Keratinocyte (primary cell): ENCODE results near the gene CTNNBL1. TPM values are rescaled to one million over a fixed set of nuclear protein-coding genes. Genes with fewer than 3 reads are reported as not detected.

Experiments
- DNase-seq: peaks from one replicate; pipeline ENCODE4 v3.0.0-alpha.2; 2011; ENCODE audit warnings: low read depth, missing footprints, low spot score
- FAIRE-seq: peaks from 2 replicates; lab custom pipeline; 2011; peaks lifted over from hg19 to GRCh38; lab: Jason Lieb, UNC
- H2AFZ ChIP-seq: 2 replicates; pipeline ENCODE4 v1.6.0; 2012; ENCODE audit warnings: low read length, control low read depth, inconsistent platforms; ENCODE audit not compliant: control insufficient read depth
- H3K27ac ChIP-seq: 2 replicates; pipeline ENCODE4 v1.5.1; 2011; ENCODE audit warnings: low read length; ENCODE audit not compliant: control insufficient read depth, insufficient read depth
- H3K27me3 ChIP-seq: 3 replicates; pipeline ENCODE4 v1.6.0; 2011; ENCODE audit warnings: low read length; ENCODE audit not compliant: control insufficient read depth, insufficient read depth; ENCODE audit errors: extremely low read depth
- H3K36me3 ChIP-seq, 2 experiments: 2 replicates in 1 of 2; 3 replicates in 1 of 2; pipeline ENCODE4 v1.5.1; 2011; ENCODE audit warnings: low read length in 2 of 2, mild to moderate bottlenecking in 1 of 2; ENCODE audit not compliant: control insufficient read depth in 2 of 2, insufficient read depth in 2 of 2; ENCODE audit errors: extremely low read depth in 1 of 2
- H3K4me1 ChIP-seq: 3 replicates; pipeline ENCODE4 v1.5.1; 2011; ENCODE audit warnings: low read length; ENCODE audit not compliant: control insufficient read depth, insufficient read depth; ENCODE audit errors: extremely low read depth
- H3K4me2 ChIP-seq: 3 replicates; pipeline ENCODE4 v1.6.0; 2011; ENCODE audit warnings: low read depth, low read length; ENCODE audit not compliant: control insufficient read depth, insufficient read depth; ENCODE audit errors: extremely low read depth
- H3K4me3 ChIP-seq, 3 experiments: fragments of 200-600 bp in 1 of 3; sonication (generic) in 1 of 3; 2 replicates in 2 of 3; 3 replicates in 1 of 3; pipeline ENCODE4 v1.5.1; 2011 to 2016; ENCODE audit warnings: low read length in 3 of 3, mild to moderate bottlenecking in 3 of 3, control low read depth in 2 of 3, inconsistent platforms in 1 of 3, low read depth in 1 of 3, mixed read lengths in 1 of 3, mixed run types in 1 of 3, moderate library complexity in 1 of 3; ENCODE audit not compliant: control insufficient read depth in 2 of 3, insufficient read depth in 2 of 3; ENCODE audit errors: extremely low read depth in 1 of 3
- H3K79me2 ChIP-seq: 2 replicates; pipeline ENCODE4 v1.6.0; 2012; ENCODE audit warnings: low read length; ENCODE audit not compliant: control insufficient read depth, insufficient read depth
- H3K9ac ChIP-seq: 3 replicates; pipeline ENCODE4 v1.6.0; 2011; ENCODE audit warnings: low read length; ENCODE audit not compliant: control insufficient read depth, insufficient read depth; ENCODE audit errors: extremely low read depth
- H3K9me1 ChIP-seq: 3 replicates; pipeline ENCODE4 v1.6.0; 2011; ENCODE audit warnings: low read length; ENCODE audit not compliant: control insufficient read depth, insufficient read depth; ENCODE audit errors: extremely low read depth
- H3K9me3 ChIP-seq: 2 replicates; pipeline ENCODE4 v1.5.1; 2012; ENCODE audit warnings: low read depth, low read length; ENCODE audit not compliant: control insufficient read depth
- H4K20me1 ChIP-seq: 3 replicates; pipeline ENCODE4 v1.6.0; 2011; ENCODE audit warnings: low read length; ENCODE audit not compliant: control insufficient read depth, insufficient read depth; ENCODE audit errors: extremely low read depth
- EZH2 ChIP-seq: IDR thresholded peaks from one replicate; pipeline ENCODE4 v1.6.1; 2012; ENCODE audit warnings: inconsistent platforms, mild to moderate bottlenecking, low read length, moderate library complexity
- dilution Hi-C: fragments of 300-500 bp; cut with MboI; formaldehyde crosslinking; loops from one replicate; pipeline ENCODE4 v1.7.0; 2020; ENCODE audit warnings: low sequenced_read_pairs; ENCODE audit not compliant: extremely low pct_ligation_motif_present
- polyA plus RNA-seq, 5 experiments: library from polyadenylated mRNA; depleted of rRNA in 3 of 5; stranded (reverse) in 3 of 5; stranded (forward) in 1 of 5; unstranded in 1 of 5; fragments of >200 nt; gene quantifications; 1 replicate in 1 of 5; 2 replicates in 3 of 5; 3 replicates in 1 of 5; pipeline versions ENCODE4 v1.2.1 to v1.2.3, GENCODE V29; 2011 to 2012; ENCODE audit warnings: missing spikeins in 2 of 5, low read depth in 1 of 5, low replicate concordance in 1 of 5
- TF ChIP-seq, protein P1 (sequence below), 3 experiments: IDR thresholded peaks in 1 of 3; conservative IDR thresholded peaks in 1 of 3; optimal IDR thresholded peaks in 1 of 3; 2 replicates in 2 of 3; 3 replicates in 1 of 3; pipeline versions ENCODE3 to v1.5.1; 2011; ENCODE audit warnings: low read length in 3 of 3, mild to moderate bottlenecking in 3 of 3, moderate library complexity in 2 of 3, control low read depth in 1 of 3, inconsistent platforms in 1 of 3; ENCODE audit not compliant: insufficient read depth in 2 of 3; ENCODE audit errors: extremely low read depth in 1 of 3

The CTNNBL1 gene
- polyA plus RNA-seq, 1 donor (not counting 4 experiments of a cell fraction or from before 2014, with no cell fraction given), result 37.0 TPM

DNA sequence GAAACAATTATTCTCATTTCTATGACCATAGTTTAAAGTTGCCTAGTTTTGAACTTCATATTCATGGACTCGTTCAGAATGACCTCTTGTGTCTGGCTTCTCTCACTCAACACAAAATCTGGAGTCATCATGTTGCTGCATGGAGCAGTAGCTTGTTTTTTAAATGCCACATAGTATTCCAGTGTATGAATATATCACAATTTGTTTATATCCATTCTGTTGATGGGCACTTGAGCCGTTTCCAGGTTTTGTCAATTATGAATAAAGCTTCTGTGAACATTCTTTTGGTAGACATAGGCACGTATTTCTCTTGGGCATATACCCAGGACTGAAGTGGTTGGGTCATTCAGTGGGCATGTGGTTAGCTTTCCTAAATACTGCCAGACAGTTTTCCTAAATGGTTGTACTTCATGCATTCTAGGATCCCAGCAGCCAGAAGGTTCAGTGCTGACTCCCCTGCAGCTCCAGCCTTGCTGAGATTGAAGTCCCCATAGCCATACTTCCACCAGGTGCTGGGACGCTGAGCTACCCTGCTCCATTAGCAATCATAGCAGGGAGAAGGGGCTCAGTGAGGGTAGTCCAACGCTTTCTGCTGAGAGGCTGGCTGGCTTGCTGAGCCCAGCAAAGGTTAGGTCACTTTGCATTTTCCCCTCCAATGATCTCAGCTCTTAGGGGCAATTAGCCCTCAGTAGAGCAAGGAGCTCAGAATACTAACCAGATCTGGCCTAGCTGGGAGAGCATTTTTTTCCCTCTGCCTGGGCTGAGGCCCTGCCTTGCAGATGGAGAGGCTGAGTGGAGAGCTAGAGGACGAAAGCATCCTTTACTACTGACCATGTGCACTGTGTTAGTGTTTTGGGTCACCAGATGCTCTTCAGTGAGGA lies 35.7 kb upstream of the CTNNBL1 start:
- no peak for FAIRE-seq

DNA sequence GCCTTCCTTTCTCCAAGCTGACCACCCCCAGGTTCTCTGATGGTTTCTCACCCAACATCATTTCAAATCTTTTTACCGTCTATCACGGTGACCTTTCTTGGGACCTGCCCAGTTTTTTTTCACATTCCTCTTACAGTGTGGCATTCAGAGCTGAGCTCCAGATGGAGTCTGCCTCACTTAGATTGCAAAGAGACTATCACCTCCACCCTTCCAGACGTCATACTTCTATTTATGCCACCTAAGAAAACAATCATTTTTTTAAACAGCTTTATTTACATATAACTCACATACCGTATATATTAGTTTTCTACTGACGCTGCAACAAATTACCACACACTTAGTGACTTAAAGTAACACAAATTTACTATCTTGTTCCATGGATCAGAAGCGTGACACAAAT lies 32.3 kb upstream of the CTNNBL1 start:
- H3K36me3 ChIP-seq, result no peaks in the 10 kb centered on the region

More for the DNA sequence above, 35.7 kb upstream of the CTNNBL1 start:
- dilution Hi-C loops, result no loop called here
- H3K36me3 ChIP-seq, result no peaks in the 10 kb centered on the region
- H4K20me1 ChIP-seq, result no peaks in the 10 kb centered on the region
- H3K27ac ChIP-seq, result no peak overlapping the region
- H3K4me1 ChIP-seq, result no peaks in the 10 kb centered on the region
- no peaks in the 10 kb centered on the region for H3K79me2 ChIP-seq
- TF ChIP-seq, protein P1, sequence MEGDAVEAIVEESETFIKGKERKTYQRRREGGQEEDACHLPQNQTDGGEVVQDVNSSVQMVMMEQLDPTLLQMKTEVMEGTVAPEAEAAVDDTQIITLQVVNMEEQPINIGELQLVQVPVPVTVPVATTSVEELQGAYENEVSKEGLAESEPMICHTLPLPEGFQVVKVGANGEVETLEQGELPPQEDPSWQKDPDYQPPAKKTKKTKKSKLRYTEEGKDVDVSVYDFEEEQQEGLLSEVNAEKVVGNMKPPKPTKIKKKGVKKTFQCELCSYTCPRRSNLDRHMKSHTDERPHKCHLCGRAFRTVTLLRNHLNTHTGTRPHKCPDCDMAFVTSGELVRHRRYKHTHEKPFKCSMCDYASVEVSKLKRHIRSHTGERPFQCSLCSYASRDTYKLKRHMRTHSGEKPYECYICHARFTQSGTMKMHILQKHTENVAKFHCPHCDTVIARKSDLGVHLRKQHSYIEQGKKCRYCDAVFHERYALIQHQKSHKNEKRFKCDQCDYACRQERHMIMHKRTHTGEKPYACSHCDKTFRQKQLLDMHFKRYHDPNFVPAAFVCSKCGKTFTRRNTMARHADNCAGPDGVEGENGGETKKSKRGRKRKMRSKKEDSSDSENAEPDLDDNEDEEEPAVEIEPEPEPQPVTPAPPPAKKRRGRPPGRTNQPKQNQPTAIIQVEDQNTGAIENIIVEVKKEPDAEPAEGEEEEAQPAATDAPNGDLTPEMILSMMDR (optimal IDR thresholded peaks at IDR 0.05 in 1 of 3, IDR thresholded peaks at IDR 0.05 in 1 of 3, conservative IDR thresholded peaks at IDR 0.05 in 1 of 3; ENCODE audit: extremely low read depth in 1 of 3, insufficient read depth in 2 of 3, low read length in 3 of 3), result no peak
- no peaks in the 10 kb centered on the region for H3K9me1 ChIP-seq
- no peaks in the 10 kb centered on the region for H3K27me3 ChIP-seq
- H2AFZ ChIP-seq, result no peak overlapping the region
- no peak overlapping the region for H3K9ac ChIP-seq
- H3K4me2 ChIP-seq, result no peak overlapping the region
- H3K4me3 ChIP-seq, result no peak overlapping the region
- no peak for DNase-seq
- no peaks in the 10 kb centered on the region for H3K9me3 ChIP-seq

More for the DNA sequence above, 32.3 kb upstream of the CTNNBL1 start:
- H2AFZ ChIP-seq, result no peak overlapping the region
- H3K27me3 ChIP-seq, result no peaks in the 10 kb centered on the region
- dilution Hi-C loops, result no loop called here
- no peak overlapping the region for H3K4me3 ChIP-seq
- no peaks in the 10 kb centered on the region for H3K9me3 ChIP-seq
- no peak overlapping the region for H3K4me2 ChIP-seq
- TF ChIP-seq, protein P1 (optimal IDR thresholded peaks at IDR 0.05 in 1 of 3, IDR thresholded peaks at IDR 0.05 in 1 of 3, conservative IDR thresholded peaks at IDR 0.05 in 1 of 3; ENCODE audit: extremely low read depth in 1 of 3, insufficient read depth in 2 of 3, low read length in 3 of 3), result no peak
- no peak for TF ChIP-seq EZH2
- H3K9me1 ChIP-seq, result no peaks in the 10 kb centered on the region
- H3K79me2 ChIP-seq, result no peaks in the 10 kb centered on the region
- FAIRE-seq (no peak), DNase-seq (no peak)
- no peak overlapping the region for H3K9ac ChIP-seq
- H3K4me1 ChIP-seq, result no peaks in the 10 kb centered on the region
- no peaks in the 10 kb centered on the region for H4K20me1 ChIP-seq
- H3K27ac ChIP-seq, result no peak overlapping the region
